NOMO-1 treated with DMSO at 0.1 percent for 48 hours (cell line): Measurements from ENCODE around the gene COBLL1.

Source experiments
- DNase-seq: peaks from one replicate; lab custom pipeline; 2025; ENCODE audit not compliant: unreplicated experiment; lab: John Stamatoyannopoulos, UW

COBLL1 gene

GRCh38 chr2:164818149-164819136, 23.2 kb downstream of the COBLL1 start:
- DNase-seq, result no peak

DNA sequence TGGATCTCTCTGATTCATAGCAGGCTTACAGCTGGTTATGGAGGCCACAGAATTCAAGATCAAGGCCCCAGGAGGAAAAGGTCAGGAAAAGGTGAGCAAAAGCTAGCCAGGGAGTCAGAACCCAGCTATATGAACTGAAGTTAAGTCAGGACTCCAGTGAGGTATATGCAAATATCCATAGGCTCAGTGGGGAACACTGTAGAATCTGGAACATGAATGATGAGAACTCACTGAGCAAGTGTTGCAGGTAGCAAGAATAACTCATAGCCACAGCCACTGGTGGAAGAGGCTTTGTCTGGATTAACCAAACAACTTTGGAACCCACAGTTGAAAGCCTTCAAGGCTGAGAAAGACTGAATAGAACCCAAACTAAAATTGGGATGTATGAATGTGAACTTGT, 24.7 kb downstream of the COBLL1 start:
- DNase-seq, result no peak

DNA sequence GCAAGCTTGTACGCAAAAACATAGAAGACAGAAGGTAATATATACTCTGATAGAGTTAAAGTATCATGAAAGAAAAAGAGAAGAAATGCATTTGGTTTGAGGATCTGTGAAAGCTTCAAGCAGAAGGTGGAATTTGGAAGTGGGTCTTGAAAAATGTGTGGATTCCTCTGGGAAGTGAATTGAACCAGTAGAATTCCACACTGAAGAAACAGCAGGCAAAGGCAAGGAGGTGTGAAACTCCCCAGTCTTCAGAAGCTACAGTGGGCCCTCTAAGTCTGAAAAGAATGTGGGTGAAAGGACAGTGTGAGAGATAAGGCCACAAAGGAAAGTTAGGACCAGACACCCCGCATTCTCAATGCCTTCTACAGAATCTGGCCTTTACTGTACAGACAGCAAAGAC, 25.6 kb downstream of the COBLL1 start:
- DNase-seq, result no peak

DNA sequence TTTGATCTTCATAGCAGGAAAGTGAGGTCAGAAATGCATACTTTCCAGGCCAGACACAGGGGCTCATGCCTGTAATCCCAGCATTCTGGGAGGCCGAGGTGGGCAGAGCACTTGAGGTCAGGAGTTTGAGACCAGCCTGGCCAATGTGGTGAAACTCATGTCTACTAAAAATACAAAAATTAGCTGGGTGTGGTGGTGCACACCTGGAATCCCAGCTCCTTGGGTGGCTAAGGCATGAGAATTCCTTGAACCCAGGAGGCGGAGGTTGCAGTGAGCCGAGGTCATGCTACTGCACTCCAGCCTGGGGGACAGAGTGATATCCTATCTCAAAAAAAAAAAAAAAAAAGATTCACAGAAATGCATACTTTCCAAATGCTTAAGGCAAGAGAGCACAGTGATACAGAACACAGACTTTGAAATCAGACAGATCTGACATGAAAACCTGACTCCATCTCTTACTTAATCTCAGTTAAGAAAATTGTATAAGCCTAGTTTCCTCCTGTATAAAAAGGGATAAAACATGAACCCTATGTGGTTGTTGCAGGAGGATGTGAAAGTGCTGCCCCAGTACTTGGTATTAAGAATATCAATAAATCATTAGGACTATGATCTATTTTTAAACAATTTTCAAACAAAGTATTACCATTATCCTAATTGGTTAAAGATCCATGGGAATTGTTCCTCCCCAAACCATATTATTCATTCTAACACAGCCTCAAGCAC, 26.4 kb downstream of the COBLL1 start:
- DNase-seq, result no peak

DNA sequence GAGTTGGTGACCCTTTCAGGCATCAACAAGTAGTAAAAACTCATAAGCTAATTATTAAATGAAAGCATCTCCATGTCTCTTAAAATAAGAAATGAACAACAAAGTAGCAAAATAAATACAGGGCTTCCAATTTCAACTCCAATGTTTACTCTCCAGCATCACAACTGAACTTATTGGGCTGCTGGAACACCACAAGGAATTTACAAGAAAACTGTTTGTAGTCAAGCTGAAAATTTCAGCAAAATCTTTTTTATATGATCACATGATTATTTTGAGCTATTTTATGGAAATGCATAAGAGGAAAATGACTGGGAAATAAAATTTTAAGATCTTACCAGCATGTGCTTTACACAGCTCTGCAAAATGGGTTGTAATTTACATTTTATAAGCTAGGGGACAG, 28.1 kb downstream of the COBLL1 start:
- DNase-seq, result no peak

DNA sequence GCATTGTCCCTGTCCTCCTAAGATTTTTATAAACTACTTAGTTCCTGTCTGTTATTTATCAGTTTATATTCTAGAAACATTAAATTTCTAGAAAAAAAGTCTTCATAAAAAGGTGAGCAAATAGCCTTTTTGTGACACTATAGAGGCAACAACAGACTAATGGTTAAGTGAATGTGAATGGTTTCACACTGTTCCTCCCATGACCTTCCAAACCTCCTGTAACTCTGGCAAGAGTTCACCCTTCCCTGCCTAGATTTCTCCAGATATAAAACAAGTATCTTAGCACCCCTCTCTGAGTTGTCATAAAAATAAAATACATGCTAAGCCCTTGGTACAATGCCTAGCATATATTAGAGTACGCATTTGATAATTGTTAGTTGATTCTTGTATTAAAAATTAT, 29.2 kb downstream of the COBLL1 start:
- no peak for DNase-seq

- DNase-seq, result no peak
These were observed 29.8 kb downstream of the COBLL1 start for GRCh38 chr2:164811819-164812218.

- DNase-seq, result no peak
These were observed 30.8 kb downstream of the COBLL1 start for GRCh38 chr2:164810843-164811242.

DNA sequence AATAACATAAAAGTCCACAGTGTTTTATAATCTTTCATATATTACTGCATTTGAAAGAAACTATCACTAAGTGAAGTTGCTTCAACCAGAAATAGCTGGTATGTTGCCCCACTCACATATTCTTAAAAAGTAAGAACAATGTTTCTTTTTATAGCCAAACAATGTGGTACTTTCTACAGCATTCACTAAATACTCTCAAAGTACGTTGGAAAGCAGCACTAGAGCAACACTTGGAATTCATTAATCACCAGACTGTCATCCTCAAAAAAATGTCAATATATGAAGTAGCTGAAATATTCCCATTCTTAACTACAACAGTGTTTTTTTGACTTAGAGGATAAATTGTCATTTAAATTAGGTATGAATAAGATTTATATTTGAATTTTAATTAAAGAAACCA, 32.8 kb downstream of the COBLL1 start:
- DNase-seq, result no peak

- DNase-seq, result no peak
These were observed 37.7 kb downstream of the COBLL1 start for GRCh38 chr2:164803776-164804466.

DNA sequence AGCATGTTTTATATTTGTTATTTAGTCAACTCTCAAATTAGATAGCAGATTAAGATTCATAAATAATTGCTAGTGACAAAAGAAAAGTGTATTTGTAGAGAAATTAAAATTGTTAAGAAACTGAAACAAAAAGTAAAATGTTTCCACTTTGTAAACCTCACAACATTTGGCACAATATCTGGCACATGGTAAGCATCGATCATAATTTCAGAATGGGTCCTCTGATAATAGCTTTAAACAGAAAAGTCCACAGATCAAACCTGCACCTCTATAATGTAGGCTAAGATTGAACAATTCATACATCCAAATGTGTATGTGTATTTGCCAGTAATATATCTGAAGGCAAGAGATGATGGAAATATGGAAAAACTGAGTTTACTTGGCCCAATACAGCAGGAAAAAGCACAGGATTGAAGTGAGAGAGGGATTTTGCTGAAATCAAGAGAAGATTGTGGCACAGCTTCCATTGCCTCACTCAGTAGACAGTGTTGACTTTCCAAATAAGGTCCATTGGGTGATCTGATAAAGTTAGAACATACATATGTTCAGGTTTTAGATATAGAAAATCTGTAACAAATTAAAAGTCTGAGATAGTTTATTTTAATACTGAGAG, 39.4 kb downstream of the COBLL1 start:
- DNase-seq, result no peak

- DNase-seq, result no peak
These were observed 41.1 kb downstream of the COBLL1 start for GRCh38 chr2:164800572-164800971.

DNA sequence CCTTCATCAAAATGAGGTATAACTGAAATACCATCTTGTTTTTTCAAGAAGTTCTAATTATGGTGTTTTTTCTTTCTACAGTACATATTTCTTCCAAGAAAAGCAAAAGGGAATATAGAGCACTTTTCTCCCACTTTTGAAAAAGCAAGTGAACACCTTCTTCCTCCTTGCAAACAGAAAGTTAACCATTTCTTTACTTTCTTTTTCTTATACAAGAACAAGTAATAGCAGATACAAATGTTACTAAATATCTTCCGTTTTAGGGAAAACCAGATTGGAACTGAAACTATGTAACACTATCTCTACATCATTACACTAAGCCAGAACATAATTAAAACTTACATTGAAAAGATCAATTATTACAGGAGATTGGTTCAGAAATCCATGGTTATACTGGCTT, 44.0 kb downstream of the COBLL1 start:
- DNase-seq, result no peak

- no peak for DNase-seq
These were observed 44.6 kb downstream of the COBLL1 start for GRCh38 chr2:164796999-164797398.

- no peak for DNase-seq
These were observed 47.0 kb downstream of the COBLL1 start for GRCh38 chr2:164794432-164795231.

DNA sequence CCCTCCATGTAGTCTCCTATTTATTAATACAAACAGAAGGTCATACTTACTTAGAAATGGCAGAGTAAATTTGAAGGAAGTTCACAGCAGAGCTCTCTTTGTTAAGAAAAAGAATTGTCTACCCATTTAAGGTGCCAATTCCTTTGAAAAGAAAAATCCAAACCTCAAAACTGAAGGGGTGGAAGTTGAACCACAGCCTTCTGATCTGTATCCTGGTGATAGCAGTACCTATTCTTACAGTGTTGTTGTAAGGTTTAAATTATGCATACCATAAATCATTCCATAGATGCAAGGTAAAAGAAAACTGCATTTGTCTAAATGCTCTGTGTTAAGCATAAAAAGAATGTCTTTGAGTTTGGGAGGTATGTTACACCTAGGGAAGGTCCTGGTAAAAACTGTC, 47.6 kb downstream of the COBLL1 start:
- DNase-seq, result no peak

GRCh38 chr2:164793529-164793928, 48.1 kb downstream of the COBLL1 start:
- DNase-seq, result no peak

GRCh38 chr2:164792316-164793170, 49.1 kb downstream of the COBLL1 start:
- DNase-seq, result no peak

- no peak for DNase-seq
These were observed 51.7 kb downstream of the COBLL1 start for GRCh38 chr2:164789968-164790367.
